Subcutaneous adipose tissue (tissue), 4 donors: ENCODE data around the gene RNF145. TPM values are rescaled to one million over a fixed set of nuclear protein-coding genes. Genes with fewer than 3 reads are reported as not detected.

Experiments
- CTCF ChIP-seq: fragments of 450-650 bp; IDR thresholded peaks from one replicate; pipeline ENCODE4 v1.5.1; 2016; ENCODE audit warnings: low read depth, mild to moderate bottlenecking, control low read depth, antibody characterized with exemption, moderate library complexity
- total RNA-seq, 4 donors: library from RNA; depleted of rRNA; stranded (reverse); fragments of >200 nt; gene quantifications; one replicate each; pipeline ENCODE4 v1.1.0, GENCODE V29; 2016

RNF145 gene
- total RNA-seq, 4 donors from 2014 or later = 34.7 to 56.4 (median 48.2) TPM

GRCh38 chr5:159244890-159245289 is 35.5 kb upstream of the RNF145 start:
- TF ChIP-seq CTCF = no peak

GRCh38 chr5:159244163-159244562 is 34.8 kb upstream of the RNF145 start:
- TF ChIP-seq CTCF = no peak

- TF ChIP-seq CTCF = no peak
Observed at GRCh38 chr5:159243385-159243784, 34.0 kb upstream of the RNF145 start.

GRCh38 chr5:159242656-159243055 is 33.3 kb upstream of the RNF145 start:
- no peak for TF ChIP-seq CTCF

- TF ChIP-seq CTCF = no peak
Observed at GRCh38 chr5:159241946-159242552, 32.7 kb upstream of the RNF145 start.

- no peak for TF ChIP-seq CTCF
Observed at GRCh38 chr5:159240301-159240870, 31.0 kb upstream of the RNF145 start.

GRCh38 chr5:159231167-159231566 is 21.8 kb upstream of the RNF145 start:
- no peak for TF ChIP-seq CTCF
